Fibroblast of skin of back (primary cell): ENCODE results near the gene MACF1. TPM values are rescaled to one million over a fixed set of nuclear protein-coding genes. Genes with fewer than 3 reads are reported as not detected.
"Not testable (repeated sequence)": the region's sequence is repeated elsewhere in the genome, so short reads cannot be mapped to it uniquely, and the experiment has no call there.

ENCODE experiments used
- DNase-seq: peaks from one replicate; pipeline ENCODE4 v3.0.0-alpha.2; 2013
- polyA plus RNA-seq, 2 experiments: library from polyadenylated mRNA; unstranded; fragments of 120-200 nt; gene quantifications; one replicate each; pipeline ENCODE4 v1.2.1, GENCODE V29; 2013; ENCODE audit not compliant: insufficient read length in 2 of 2

MACF1 gene, protein sequence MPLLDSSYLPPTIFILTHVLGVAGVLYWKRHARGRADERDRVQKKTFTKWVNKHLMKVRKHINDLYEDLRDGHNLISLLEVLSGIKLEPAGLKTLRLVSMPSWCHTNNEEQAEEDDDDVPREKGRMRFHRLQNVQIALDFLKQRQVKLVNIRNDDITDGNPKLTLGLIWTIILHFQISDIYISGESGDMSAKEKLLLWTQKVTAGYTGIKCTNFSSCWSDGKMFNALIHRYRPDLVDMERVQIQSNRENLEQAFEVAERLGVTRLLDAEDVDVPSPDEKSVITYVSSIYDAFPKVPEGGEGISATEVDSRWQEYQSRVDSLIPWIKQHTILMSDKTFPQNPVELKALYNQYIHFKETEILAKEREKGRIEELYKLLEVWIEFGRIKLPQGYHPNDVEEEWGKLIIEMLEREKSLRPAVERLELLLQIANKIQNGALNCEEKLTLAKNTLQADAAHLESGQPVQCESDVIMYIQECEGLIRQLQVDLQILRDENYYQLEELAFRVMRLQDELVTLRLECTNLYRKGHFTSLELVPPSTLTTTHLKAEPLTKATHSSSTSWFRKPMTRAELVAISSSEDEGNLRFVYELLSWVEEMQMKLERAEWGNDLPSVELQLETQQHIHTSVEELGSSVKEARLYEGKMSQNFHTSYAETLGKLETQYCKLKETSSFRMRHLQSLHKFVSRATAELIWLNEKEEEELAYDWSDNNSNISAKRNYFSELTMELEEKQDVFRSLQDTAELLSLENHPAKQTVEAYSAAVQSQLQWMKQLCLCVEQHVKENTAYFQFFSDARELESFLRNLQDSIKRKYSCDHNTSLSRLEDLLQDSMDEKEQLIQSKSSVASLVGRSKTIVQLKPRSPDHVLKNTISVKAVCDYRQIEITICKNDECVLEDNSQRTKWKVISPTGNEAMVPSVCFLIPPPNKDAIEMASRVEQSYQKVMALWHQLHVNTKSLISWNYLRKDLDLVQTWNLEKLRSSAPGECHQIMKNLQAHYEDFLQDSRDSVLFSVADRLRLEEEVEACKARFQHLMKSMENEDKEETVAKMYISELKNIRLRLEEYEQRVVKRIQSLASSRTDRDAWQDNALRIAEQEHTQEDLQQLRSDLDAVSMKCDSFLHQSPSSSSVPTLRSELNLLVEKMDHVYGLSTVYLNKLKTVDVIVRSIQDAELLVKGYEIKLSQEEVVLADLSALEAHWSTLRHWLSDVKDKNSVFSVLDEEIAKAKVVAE (N-terminal part only)
- 209 TPM for polyA plus RNA-seq (2013, experiment 1 of 2; ENCODE audit: insufficient read length)
- polyA plus RNA-seq (2013, experiment 2 of 2; ENCODE audit: insufficient read length): 241 TPM

DNA sequence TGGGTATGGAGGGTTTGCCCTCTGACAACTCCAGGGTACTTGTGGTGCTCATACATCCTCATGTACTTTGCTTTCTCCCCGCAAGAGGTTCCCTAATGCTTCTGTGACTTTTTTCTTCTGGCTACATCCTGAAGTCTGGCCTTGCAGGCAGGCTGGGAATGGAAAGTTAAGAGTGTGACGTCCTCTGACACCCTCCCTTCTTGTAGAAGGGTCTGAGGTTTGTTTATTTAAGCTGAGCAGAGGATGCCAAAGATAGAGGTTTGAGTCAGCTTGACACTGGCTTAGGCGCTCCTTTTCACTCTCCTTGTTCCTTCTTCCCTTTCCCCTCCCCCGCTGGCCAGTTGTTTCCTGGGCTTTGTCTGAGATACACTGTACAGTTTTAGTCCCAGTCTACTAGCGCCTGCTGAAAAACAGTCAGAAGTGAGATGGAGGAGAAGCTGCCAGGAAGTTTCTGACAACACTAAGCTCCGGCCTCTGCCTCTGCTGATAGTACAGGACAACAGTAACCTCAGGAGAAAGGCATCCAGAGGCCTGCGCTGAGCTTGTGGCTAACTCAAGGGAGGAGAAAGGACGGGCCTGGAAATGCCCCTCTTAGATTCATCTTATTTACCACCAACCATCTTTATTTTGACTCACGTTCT is at the start of gene MACF1:
Gene MACF1 (plus strand): TSS at position 255 of the 641 bp plus-strand sequence. CDS start 328 bp downstream, at position 583.
- DNase-seq: peak; percentile 96

DNA sequence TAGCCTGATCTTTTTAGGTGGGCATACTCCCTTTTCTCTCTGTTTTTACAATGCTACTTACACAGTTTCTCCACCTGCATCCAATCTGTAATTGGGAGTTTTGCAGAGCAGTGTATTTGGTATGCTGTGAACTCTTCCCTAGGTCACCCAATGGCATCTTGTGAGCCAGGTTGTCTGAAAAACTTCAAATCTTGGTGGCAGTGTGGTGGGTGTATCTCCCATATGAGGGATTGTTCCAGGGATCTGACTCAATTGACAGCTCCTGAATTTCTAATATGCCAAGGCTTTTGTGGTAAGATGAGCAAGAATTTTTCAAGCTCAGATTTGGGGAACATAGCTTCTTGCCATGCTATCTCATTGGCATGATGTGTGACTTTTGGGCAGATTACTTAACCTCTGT is 47.2 kb upstream of the MACF1 start:
- no peak for DNase-seq

DNA sequence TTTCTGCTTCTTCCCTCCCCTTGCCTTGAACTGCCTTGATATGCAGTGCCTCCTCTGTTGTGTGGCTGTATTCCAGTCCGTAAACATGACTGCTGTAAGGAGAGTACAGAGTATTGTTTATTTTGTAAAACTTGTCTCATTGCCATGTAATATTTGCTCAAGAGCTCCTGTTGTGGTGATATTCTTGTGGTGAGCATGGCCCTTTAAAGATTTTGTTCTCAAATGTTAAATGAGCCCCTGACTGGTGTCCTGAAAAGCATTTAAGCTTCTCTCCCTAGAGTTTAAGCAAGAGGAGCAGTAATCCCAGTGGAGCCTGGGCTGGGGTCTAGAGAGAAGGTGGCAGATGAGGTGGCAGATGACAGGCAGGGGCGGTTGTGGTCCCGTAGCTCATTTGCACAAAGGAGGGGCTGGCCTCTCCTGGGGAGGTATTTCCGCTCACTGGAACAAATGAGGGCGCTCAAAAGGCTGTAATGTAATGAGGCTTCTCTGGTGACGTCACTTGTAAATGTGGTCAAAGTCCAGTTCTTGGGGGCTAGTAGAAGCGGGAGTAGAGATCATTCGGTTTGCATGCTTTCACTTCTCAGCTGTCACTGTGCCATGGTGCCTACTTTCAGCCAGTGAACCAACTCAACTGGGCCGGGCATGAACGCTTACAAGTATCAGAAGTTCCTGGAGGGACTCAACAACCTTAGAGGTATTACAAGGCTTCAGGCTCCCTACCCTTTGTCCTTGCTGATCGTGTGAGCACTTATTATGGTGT is 46.0 kb upstream of the MACF1 start:
- no peak for DNase-seq

- peak; percentile 53 for DNase-seq
Measured at GRCh38 chr1:39159224-39160036, 45.1 kb upstream of the MACF1 start.

- DNase-seq: no peak
Measured at GRCh38 chr1:39160703-39161102, 43.8 kb upstream of the MACF1 start.

- DNase-seq: not testable (repeated sequence)
Measured at GRCh38 chr1:39161811-39162210, 42.7 kb upstream of the MACF1 start.

GRCh38 chr1:39163469-39163868 is 41.0 kb upstream of the MACF1 start:
- no peak for DNase-seq

- DNase-seq: no peak
Measured at GRCh38 chr1:39164256-39164655, 40.2 kb upstream of the MACF1 start.

GRCh38 chr1:39165049-39165448 is 39.4 kb upstream of the MACF1 start:
- DNase-seq: peak; percentile 51

DNA sequence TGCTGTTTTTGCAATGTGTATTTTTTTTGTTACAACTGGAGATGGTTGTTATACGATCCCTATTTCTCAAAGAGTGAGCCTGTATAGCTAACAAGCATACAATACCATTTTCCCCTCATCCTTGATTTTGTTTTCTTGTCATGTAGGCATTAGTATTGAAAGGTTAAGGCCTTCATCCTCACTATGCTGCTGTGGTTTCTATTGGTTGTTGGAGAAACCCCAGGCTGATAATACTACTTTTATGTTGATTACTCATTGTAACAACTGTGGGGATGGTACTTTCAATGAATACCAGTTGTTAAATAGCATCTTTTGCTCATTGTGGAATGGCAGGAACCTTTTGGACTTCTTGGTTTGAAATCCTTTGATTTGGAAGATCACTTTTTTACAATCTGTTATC is 39.0 kb upstream of the MACF1 start:
- DNase-seq: no peak

DNA sequence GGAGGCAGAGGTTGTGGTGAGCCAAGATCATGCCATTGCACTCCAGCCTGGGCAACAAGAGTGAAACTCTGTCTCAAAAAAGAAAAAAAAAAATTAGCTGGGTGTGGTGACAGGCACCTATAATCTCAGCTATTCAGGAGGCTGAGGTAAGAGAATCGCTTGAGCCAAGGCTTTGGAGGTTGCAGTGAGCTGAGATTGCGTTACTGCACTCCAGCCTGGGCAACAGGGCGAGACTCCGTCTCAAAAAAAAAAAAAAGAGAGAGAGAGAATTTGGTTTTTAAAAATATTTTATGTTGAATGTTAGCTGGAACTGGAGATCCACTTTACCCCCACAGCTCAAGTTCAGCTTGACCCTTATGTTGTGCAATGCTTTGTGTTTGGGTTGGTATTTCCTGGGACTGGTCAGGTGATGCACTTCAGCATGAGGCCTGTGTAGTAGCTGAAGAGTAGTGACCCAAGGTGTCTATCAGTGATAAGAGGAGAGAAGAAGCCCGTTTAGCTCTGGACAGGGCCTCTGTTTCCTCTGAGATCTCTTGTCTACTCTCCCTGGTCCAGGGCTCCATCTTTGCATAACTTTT is 36.8 kb upstream of the MACF1 start:
- DNase-seq: no peak

- no peak for DNase-seq
Measured at GRCh38 chr1:39168301-39169080, 36.0 kb upstream of the MACF1 start.

GRCh38 chr1:39170731-39171667 is 33.5 kb upstream of the MACF1 start:
- DNase-seq: peak; percentile 40

DNA sequence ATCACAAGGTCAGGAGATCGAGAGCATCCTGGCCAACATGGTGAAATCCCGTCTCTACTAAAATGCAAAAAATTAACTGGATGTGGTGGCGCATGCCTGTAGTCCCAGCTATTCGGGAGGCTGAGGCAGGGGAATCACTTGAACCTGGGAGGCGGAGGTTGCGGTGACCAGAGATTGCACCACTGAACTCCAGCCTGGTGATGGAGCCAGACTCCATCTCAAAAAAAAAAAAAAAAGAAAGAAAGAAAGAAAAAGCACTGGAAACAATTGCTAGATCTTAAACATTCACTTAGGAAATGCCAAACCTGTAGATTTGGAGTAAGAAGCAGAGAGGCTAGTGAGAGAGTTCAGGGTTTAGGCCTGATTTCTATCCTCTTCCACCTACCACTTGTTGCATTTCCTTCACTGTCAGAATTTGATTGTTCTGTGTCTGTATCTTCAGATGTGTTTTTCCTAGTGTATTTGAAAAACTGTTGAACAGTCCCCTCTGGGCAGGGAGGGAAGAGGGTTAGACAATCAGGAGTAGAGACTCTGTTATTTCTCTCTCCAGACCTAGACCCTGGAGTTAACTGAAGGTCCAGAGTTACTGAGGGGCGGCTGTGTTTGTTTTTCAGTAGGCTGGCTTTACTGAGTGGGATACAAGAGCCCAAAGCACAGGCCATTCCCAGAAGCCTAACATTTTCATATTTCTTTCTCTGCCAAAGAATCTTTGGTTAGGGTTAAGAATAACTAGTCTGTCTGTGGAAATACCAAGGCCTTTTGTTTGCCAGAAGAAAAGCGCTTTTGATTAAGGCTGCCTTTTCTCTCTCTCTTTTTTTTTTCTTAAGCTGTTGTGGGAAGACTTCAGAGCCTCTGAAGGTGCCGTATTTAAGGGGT is 31.1 kb upstream of the MACF1 start:
- DNase-seq: no peak

DNA sequence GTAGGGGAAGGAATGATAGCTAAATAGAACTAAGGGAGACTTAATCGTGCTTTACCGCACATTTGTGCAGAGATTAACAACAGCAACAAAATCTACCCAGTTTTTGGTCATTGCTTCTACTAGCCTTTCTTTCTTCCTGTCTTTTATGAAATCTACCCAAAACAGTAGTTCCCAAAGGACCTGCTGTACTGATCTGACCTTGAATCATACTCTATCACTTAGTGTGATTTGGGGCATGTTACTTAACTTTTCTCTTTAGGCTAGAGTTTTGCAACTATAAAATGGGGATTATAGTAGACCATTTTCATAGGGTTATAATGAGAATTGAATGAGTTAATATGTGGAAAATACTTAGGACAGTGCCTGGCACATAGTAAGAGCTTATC is 30.5 kb upstream of the MACF1 start:
- DNase-seq: no peak

- no peak for DNase-seq
Measured at GRCh38 chr1:39174390-39175081, 30.0 kb upstream of the MACF1 start.
